Measurements from ENCODE around the gene DRC1.

The DRC1 gene

DNA sequence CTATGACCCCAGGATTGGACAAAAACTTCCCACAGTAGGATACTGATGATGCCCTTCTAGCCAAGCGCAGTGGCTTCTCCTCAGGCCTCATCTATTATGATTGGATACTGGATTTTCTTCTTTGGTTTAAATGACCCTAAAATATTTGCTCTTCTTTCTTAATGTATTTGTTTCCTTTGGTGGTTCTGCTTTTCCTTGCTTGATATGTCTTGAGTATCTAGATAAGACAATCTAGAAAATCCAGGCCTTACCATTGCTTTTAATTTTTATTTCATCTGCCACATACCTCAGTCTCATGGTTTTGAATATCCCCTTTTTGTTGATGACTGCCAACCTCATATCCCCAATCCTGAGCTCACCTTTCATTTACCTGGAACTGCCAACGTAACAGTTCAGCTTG lies 40.6 kb downstream of the DRC1 start:
- no peaks in the 10 kb centered on the region for H3K36me3 ChIP-seq
- DNase-seq: no peak
- TF ChIP-seq, protein P1, sequence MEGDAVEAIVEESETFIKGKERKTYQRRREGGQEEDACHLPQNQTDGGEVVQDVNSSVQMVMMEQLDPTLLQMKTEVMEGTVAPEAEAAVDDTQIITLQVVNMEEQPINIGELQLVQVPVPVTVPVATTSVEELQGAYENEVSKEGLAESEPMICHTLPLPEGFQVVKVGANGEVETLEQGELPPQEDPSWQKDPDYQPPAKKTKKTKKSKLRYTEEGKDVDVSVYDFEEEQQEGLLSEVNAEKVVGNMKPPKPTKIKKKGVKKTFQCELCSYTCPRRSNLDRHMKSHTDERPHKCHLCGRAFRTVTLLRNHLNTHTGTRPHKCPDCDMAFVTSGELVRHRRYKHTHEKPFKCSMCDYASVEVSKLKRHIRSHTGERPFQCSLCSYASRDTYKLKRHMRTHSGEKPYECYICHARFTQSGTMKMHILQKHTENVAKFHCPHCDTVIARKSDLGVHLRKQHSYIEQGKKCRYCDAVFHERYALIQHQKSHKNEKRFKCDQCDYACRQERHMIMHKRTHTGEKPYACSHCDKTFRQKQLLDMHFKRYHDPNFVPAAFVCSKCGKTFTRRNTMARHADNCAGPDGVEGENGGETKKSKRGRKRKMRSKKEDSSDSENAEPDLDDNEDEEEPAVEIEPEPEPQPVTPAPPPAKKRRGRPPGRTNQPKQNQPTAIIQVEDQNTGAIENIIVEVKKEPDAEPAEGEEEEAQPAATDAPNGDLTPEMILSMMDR (IDR thresholded peaks at IDR 0.05; ENCODE audit: low read depth, low read length): no peak
- no peaks in the 10 kb centered on the region for H3K27me3 ChIP-seq (ENCODE audit: insufficient read depth, low read depth, severe bottlenecking)
- H3K27ac ChIP-seq: peak overlapping the region; percentile 14
- H3K9me3 ChIP-seq (ENCODE audit: severe bottlenecking): no peaks in the 10 kb centered on the region
- H3K4me3 ChIP-seq (ENCODE audit: low read depth, low read length): no peak overlapping the region

DNA sequence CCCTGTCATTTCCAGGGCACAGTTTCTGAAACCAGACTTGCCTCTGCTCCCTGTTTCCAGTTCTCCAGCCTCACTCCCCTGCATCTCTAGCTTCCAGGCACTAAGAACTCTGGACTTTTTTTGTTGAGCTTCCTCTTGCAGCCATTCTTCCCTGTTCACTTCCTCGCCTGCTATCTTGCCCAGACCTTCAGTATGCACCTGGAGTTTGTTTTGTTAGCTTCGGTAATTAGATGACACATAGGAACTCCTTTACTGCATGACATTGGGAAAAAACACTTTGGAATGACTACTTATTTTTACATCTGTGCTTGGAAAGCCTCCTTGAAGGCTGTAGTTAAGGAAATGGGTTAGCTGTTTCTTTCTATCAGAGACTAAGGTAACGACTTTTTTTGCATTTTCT lies 41.0 kb downstream of the DRC1 start:
- H3K9me3 ChIP-seq (ENCODE audit: severe bottlenecking): no peaks in the 10 kb centered on the region
- no peaks in the 10 kb centered on the region for H3K27me3 ChIP-seq (ENCODE audit: insufficient read depth, low read depth, severe bottlenecking)
- TF ChIP-seq, protein P1 (IDR thresholded peaks at IDR 0.05; ENCODE audit: low read depth, low read length): no peak
- H3K4me3 ChIP-seq (ENCODE audit: low read depth, low read length): no peak overlapping the region
- peak overlapping the region; percentile 14; the same call in 1 of the 2 replicates for H3K27ac ChIP-seq
- no peak for DNase-seq
- no peaks in the 10 kb centered on the region for H3K36me3 ChIP-seq

- H3K36me3 ChIP-seq: no peaks in the 10 kb centered on the region
- TF ChIP-seq, protein P1 (IDR thresholded peaks at IDR 0.05; ENCODE audit: low read depth, low read length): no peak
- DNase-seq: no peak
- no peak overlapping the region for H3K27ac ChIP-seq
- H3K9me3 ChIP-seq (ENCODE audit: severe bottlenecking): no peaks in the 10 kb centered on the region
- H3K27me3 ChIP-seq (ENCODE audit: insufficient read depth, low read depth, severe bottlenecking): no peaks in the 10 kb centered on the region
- no peak overlapping the region for H3K4me3 ChIP-seq (ENCODE audit: low read depth, low read length)
Observed at GRCh38 chr2:26444236-26444635, 42.5 kb downstream of the DRC1 start.

GRCh38 chr2:26448651-26449050 lies 46.9 kb downstream of the DRC1 start:
- TF ChIP-seq, protein P1 (IDR thresholded peaks at IDR 0.05; ENCODE audit: low read depth, low read length): no peak
- Histone ChIP-seq H3K4me3 (ENCODE audit: low read depth, low read length) (no peak overlapping the region), H3K9me3 (ENCODE audit: severe bottlenecking) (no peaks in the 10 kb centered on the region), H3K27ac (no peak overlapping the region), H3K36me3 (no peaks in the 10 kb centered on the region), H3K27me3 (ENCODE audit: insufficient read depth, low read depth, severe bottlenecking) (no peaks in the 10 kb centered on the region)
- DNase-seq: no peak

GRCh38 chr2:26449278-26450030 lies 47.7 kb downstream of the DRC1 start:
- no peaks in the 10 kb centered on the region for H3K36me3 ChIP-seq
- no peak for DNase-seq
- H3K4me3 ChIP-seq (ENCODE audit: low read depth, low read length): no peak overlapping the region
- TF ChIP-seq, protein P1 (IDR thresholded peaks at IDR 0.05; ENCODE audit: low read depth, low read length): no peak
- H3K27ac ChIP-seq: no peak overlapping the region
- no peaks in the 10 kb centered on the region for H3K9me3 ChIP-seq (ENCODE audit: severe bottlenecking)
- H3K27me3 ChIP-seq (ENCODE audit: insufficient read depth, low read depth, severe bottlenecking): no peaks in the 10 kb centered on the region
